Right atrium auricular region (tissue), 2 donors: Measurements from ENCODE around the gene ERICH6B. TPM values are rescaled to one million over a fixed set of nuclear protein-coding genes. Genes with fewer than 3 reads are reported as not detected.

Source experiments
- DNase-seq: peaks from one replicate; pipeline ENCODE4 v3.0.0-alpha.2; 2019; ENCODE audit warnings: low spot score
- H3K27ac ChIP-seq, 2 donors: fragments of 200-600 bp; sonication (generic); 1 replicate in 1 of 2; 2 replicates in 1 of 2; pipeline ENCODE4 v1.5.1; 2016 to 2019
- H3K27me3 ChIP-seq, 2 donors: fragments of 200-600 bp; sonication (generic); one replicate each; pipeline versions ENCODE4 v1.5.1 to v1.6.0; 2017 to 2019
- H3K36me3 ChIP-seq: fragments of 200-600 bp; sonication (generic); one replicate; pipeline ENCODE4 v1.5.1; 2016
- H3K4me1 ChIP-seq, 2 donors: fragments of 200-600 bp; sonication (generic); one replicate each; pipeline versions ENCODE4 v1.5.1 to v1.6.0; 2017 to 2019
- H3K4me3 ChIP-seq, 2 donors: fragments of 200-600 bp; sonication (generic); 1 replicate in 1 of 2; 2 replicates in 1 of 2; pipeline ENCODE4 v1.5.1; 2017 to 2019; ENCODE audit warnings: mild to moderate bottlenecking in 1 of 2, moderate library complexity in 1 of 2
- H3K9me3 ChIP-seq, 2 donors: fragments of 200-600 bp; sonication (generic); one replicate each; pipeline ENCODE4 v1.5.1; 2019
- total RNA-seq, 2 donors: library from RNA; depleted of rRNA; stranded (reverse); fragments of >200 nt; gene quantifications; one replicate each; pipeline ENCODE4 v1.1.0, GENCODE V29; 2016
- TF ChIP-seq, protein P1 (sequence below), 2 donors: fragments of 200-600 bp; sonication (generic); IDR thresholded peaks; one replicate each; pipeline ENCODE4 v1.5.1; 2019; ENCODE audit warnings: antibody characterized with exemption in 2 of 2

The ERICH6B gene
- total RNA-seq, 2 donors from 2014 or later: not detected

- Histone ChIP-seq H3K27me3 (no peaks in the 10 kb centered on the region), H3K27ac (no peak overlapping the region), H3K4me1 (no peaks in the 10 kb centered on the region), H3K9me3 (no peaks in the 10 kb centered on the region), H3K4me3 (no peak overlapping the region), H3K36me3 (no peaks in the 10 kb centered on the region)
- no peak for DNase-seq
- TF ChIP-seq, protein P1, sequence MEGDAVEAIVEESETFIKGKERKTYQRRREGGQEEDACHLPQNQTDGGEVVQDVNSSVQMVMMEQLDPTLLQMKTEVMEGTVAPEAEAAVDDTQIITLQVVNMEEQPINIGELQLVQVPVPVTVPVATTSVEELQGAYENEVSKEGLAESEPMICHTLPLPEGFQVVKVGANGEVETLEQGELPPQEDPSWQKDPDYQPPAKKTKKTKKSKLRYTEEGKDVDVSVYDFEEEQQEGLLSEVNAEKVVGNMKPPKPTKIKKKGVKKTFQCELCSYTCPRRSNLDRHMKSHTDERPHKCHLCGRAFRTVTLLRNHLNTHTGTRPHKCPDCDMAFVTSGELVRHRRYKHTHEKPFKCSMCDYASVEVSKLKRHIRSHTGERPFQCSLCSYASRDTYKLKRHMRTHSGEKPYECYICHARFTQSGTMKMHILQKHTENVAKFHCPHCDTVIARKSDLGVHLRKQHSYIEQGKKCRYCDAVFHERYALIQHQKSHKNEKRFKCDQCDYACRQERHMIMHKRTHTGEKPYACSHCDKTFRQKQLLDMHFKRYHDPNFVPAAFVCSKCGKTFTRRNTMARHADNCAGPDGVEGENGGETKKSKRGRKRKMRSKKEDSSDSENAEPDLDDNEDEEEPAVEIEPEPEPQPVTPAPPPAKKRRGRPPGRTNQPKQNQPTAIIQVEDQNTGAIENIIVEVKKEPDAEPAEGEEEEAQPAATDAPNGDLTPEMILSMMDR (IDR thresholded peaks at IDR 0.05): no peak
These were observed 69.2 kb downstream of the ERICH6B start for GRCh38 chr13:45546410-45546765.

GRCh38 chr13:45545686-45546409 is 69.7 kb downstream of the ERICH6B start:
- TF ChIP-seq, protein P1 (IDR thresholded peaks at IDR 0.05): no peak
- Histone ChIP-seq H3K27me3 (no peaks in the 10 kb centered on the region), H3K27ac (no peak overlapping the region), H3K36me3 (no peaks in the 10 kb centered on the region), H3K4me1 (no peaks in the 10 kb centered on the region), H3K9me3 (no peaks in the 10 kb centered on the region), H3K4me3 (no peak overlapping the region)
- no peak for DNase-seq

GRCh38 chr13:45544520-45544919 is 71.0 kb downstream of the ERICH6B start:
- no peaks in the 10 kb centered on the region for H3K4me1 ChIP-seq
- no peaks in the 10 kb centered on the region for H3K36me3 ChIP-seq
- H3K27me3 ChIP-seq: no peaks in the 10 kb centered on the region
- DNase-seq: no peak
- H3K27ac ChIP-seq: no peak overlapping the region
- H3K9me3 ChIP-seq: no peaks in the 10 kb centered on the region
- TF ChIP-seq, protein P1 (IDR thresholded peaks at IDR 0.05): no peak
- H3K4me3 ChIP-seq: no peak overlapping the region

- DNase-seq: no peak
- no peaks in the 10 kb centered on the region for H3K36me3 ChIP-seq
- no peaks in the 10 kb centered on the region for H3K9me3 ChIP-seq
- TF ChIP-seq, protein P1 (IDR thresholded peaks at IDR 0.05): no peak
- H3K27ac ChIP-seq: no peak overlapping the region
- H3K4me3 ChIP-seq: no peak overlapping the region
- H3K27me3 ChIP-seq: no peaks in the 10 kb centered on the region
- no peaks in the 10 kb centered on the region for H3K4me1 ChIP-seq
These were observed 72.7 kb downstream of the ERICH6B start for GRCh38 chr13:45542878-45543277.

DNA sequence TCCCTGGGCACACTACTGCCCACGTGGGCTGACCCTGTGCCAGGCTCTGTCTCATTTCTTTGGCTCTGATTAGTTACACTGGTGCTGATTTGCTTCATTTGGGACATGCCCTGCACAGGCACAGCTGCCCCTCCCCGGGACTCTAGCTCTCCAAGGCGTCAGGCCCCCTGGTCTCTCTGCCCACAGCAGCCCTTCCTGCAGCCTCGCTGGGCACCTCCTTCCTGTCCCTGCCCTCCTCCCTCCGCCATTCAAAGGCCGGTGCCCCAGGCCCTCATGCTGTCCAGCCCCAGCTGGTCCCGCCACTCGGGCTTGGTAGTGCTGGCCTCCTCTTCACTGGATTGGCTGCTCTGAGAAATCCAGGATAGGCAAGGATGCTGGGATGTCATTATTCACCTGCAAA is 73.1 kb downstream of the ERICH6B start:
- no peaks in the 10 kb centered on the region for H3K9me3 ChIP-seq
- TF ChIP-seq, protein P1 (IDR thresholded peaks at IDR 0.05): no peak
- DNase-seq: no peak
- no peak overlapping the region for H3K4me3 ChIP-seq
- H3K4me1 ChIP-seq: no peaks in the 10 kb centered on the region
- no peak overlapping the region for H3K27ac ChIP-seq
- H3K36me3 ChIP-seq: no peaks in the 10 kb centered on the region
- H3K27me3 ChIP-seq: no peaks in the 10 kb centered on the region

- TF ChIP-seq, protein P1 (IDR thresholded peaks at IDR 0.05): no peak
- H3K4me1 ChIP-seq: no peaks in the 10 kb centered on the region
- H3K36me3 ChIP-seq: no peaks in the 10 kb centered on the region
- DNase-seq: no peak
- H3K9me3 ChIP-seq: no peaks in the 10 kb centered on the region
- no peak overlapping the region for H3K4me3 ChIP-seq
- H3K27me3 ChIP-seq: no peaks in the 10 kb centered on the region
- H3K27ac ChIP-seq: no peak overlapping the region
These were observed 73.7 kb downstream of the ERICH6B start for GRCh38 chr13:45541806-45542205.
